Tibial artery (tissue), 4 donors: Measurements from ENCODE around the gene RBM17.
A peak's percentile ranks its signal among the peaks of the same experiment; 100 is the strongest.

ENCODE experiments used
- DNase-seq, 2 donors: peaks; one replicate each; pipeline ENCODE4 v3.0.0-alpha.2; 2019
- H3K27ac ChIP-seq, 2 donors: fragments of 200-600 bp; sonication (generic) in 1 of 2; 1 replicate in 1 of 2; 2 replicates in 1 of 2; pipeline ENCODE4 v1.5.1; 2018 to 2019; ENCODE audit warnings: mild to moderate bottlenecking in 1 of 2
- H3K27me3 ChIP-seq, 2 donors: fragments of 200-600 bp; sonication (generic) in 1 of 2; one replicate each; pipeline versions ENCODE4 v1.5.1 to v1.6.0; 2016 to 2019
- H3K36me3 ChIP-seq, 3 donors: fragments of 200-600 bp; sonication (generic) in 2 of 3; one replicate each; pipeline ENCODE4 v1.5.1; 2016 to 2019; ENCODE audit warnings: mild to moderate bottlenecking in 2 of 3
- H3K4me1 ChIP-seq, 4 donors: fragments of 200-600 bp; sonication (generic) in 2 of 4; 1 replicate in 3 of 4; 2 replicates in 1 of 4; pipeline ENCODE4 v1.5.1; 2016 to 2019
- H3K4me3 ChIP-seq, 2 donors: fragments of 200-600 bp; sonication (generic) in 1 of 2; 1 replicate in 1 of 2; 2 replicates in 1 of 2; pipeline ENCODE4 v1.5.1; 2018 to 2019; ENCODE audit warnings: mild to moderate bottlenecking in 2 of 2
- H3K9me3 ChIP-seq, 3 donors: fragments of 200-600 bp; sonication (generic) in 1 of 3; one replicate each; pipeline ENCODE4 v1.5.1; 2016 to 2019
- intact Hi-C: fragments of 100-400 bp; cut with DNase I; formaldehyde crosslinking; loops from one replicate; pipeline ENCODE4 v1.15.0; 2023; ENCODE audit warnings: low total_unique reads
- TF ChIP-seq, protein P1 (sequence below), 2 experiments: fragments of 200-600 bp in 1 of 2; fragments of 450-650 bp in 1 of 2; IDR thresholded peaks; one replicate each; pipeline ENCODE4 v1.5.1; 2017 to 2019; ENCODE audit warnings: antibody characterized with exemption in 2 of 2, mild to moderate bottlenecking in 1 of 2, moderate library complexity in 1 of 2

RBM17 gene

DNA sequence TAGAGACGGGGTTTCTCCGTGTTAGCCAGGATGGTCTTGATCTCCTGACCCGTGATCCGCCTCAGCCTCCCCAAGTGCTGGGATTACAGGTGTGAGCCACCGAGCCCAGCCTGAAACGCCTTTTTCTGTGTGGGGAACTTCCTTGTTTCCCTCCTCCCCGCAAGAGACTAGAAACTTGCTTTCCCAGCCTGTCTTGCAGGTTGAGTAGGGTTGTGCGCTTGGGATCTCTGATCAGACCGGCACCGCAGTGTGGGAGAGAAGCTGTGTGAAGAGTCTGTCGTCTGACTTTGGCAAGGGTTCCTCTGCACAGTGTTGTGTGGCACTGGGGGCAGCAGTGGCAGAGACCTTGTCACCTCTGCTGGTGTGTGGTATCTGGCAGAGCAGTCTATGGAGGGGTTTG is 28.9 kb downstream of the RBM17 start:
- H3K4me3 ChIP-seq: no peak overlapping the region
- peaks cover 22 to 41% (median 28%) of the 10 kb centered on the region in 3 donors for H3K36me3 ChIP-seq
- no peaks in the 10 kb centered on the region for H3K9me3 ChIP-seq
- H3K4me1 ChIP-seq: peaks cover 0 to 14% (median 0%) of the 10 kb centered on the region in 4 donors
- intact Hi-C loops: no loop called here
- DNase-seq: no peak
- no peaks in the 10 kb centered on the region for H3K27me3 ChIP-seq
- no peak overlapping the region for H3K27ac ChIP-seq
- TF ChIP-seq, protein P1, sequence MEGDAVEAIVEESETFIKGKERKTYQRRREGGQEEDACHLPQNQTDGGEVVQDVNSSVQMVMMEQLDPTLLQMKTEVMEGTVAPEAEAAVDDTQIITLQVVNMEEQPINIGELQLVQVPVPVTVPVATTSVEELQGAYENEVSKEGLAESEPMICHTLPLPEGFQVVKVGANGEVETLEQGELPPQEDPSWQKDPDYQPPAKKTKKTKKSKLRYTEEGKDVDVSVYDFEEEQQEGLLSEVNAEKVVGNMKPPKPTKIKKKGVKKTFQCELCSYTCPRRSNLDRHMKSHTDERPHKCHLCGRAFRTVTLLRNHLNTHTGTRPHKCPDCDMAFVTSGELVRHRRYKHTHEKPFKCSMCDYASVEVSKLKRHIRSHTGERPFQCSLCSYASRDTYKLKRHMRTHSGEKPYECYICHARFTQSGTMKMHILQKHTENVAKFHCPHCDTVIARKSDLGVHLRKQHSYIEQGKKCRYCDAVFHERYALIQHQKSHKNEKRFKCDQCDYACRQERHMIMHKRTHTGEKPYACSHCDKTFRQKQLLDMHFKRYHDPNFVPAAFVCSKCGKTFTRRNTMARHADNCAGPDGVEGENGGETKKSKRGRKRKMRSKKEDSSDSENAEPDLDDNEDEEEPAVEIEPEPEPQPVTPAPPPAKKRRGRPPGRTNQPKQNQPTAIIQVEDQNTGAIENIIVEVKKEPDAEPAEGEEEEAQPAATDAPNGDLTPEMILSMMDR (IDR thresholded peaks at IDR 0.05): no peak

DNA sequence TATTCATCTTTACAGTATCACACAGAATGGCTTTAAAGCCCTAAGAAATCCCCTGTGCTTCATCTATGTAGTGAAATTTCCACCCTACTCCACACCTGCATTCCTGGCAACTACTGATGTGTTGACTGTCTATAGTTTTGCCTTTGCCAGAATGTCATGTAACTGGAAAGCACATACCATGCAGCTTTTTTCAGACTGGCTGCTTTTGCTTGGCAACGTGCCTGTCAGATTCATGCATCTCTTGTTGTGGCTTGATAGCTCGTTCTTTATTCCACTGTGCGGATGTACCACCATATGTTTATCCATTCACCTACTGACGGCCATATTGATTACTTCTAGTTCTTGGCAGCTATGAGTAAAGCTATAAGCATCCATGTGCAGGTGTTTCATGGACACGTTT is 30.6 kb downstream of the RBM17 start:
- Histone ChIP-seq H3K27ac (no peak overlapping the region), H3K9me3 (no peaks in the 10 kb centered on the region), H3K4me1 (peaks cover 0 to 20% (median 1%) of the 10 kb centered on the region in 4 donors), H3K36me3 (peaks cover 10 to 24% (median 11%) of the 10 kb centered on the region in 3 donors), H3K27me3 (no peaks in the 10 kb centered on the region), H3K4me3 (no peak overlapping the region)
- DNase-seq: no peak
- intact Hi-C loops: no loop called here
- TF ChIP-seq, protein P1 (IDR thresholded peaks at IDR 0.05): no peak

DNA sequence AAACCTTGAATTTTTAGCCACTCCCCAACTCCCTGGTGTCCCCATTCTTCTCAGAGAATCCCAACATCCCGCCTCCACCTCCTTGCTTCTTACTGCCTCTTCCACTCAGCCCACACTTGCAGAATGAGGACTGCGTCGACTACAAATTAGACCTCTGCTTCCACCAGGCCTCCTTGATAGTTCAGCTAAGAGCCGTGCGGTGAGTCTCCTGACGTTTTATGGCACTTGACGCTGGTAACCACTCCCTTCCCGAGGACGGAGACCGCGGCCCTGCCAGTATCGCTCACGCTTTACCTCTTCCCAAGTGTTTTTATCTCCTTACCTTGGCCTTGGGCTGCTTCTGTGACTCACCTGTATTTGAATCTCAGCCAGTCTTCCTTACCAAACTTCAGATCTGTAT is 31.1 kb downstream of the RBM17 start:
- no peak for DNase-seq
- intact Hi-C loops: no loop called here
- Histone ChIP-seq H3K4me3 (no peak overlapping the region), H3K27ac (no peak overlapping the region), H3K36me3 (peaks cover 6 to 19% (median 6%) of the 10 kb centered on the region in 3 donors), H3K27me3 (no peaks in the 10 kb centered on the region), H3K4me1 (peaks cover 0 to 20% (median 3%) of the 10 kb centered on the region in 4 donors), H3K9me3 (no peaks in the 10 kb centered on the region)
- TF ChIP-seq, protein P1 (IDR thresholded peaks at IDR 0.05): no peak

DNA sequence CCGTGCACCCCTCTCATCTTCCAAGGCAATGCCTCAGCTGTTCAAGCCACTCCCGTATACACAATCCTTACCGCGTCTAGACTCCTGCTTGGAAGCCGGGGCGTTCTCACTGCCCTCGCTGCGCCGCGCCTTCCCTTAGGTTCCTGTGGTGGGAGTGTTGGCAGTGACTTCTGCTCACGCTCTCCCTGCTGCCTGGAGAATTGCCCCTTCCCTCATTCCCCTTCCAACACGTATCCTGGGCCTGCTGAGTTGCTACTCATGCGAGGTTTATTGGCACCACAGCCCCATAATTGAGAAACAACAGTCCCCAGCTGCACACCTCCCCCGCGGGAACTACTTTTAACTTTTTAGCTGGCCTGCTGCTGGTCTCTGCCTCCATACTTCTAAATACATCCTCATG is 31.9 kb downstream of the RBM17 start:
- no peak overlapping the region for H3K27ac ChIP-seq
- no peak for DNase-seq
- intact Hi-C loops: no loop called here
- no peaks in the 10 kb centered on the region for H3K27me3 ChIP-seq
- H3K4me3 ChIP-seq: no peak overlapping the region
- TF ChIP-seq, protein P1 (IDR thresholded peaks at IDR 0.05): no peak
- no peaks in the 10 kb centered on the region for H3K9me3 ChIP-seq
- H3K36me3 ChIP-seq: peaks cover 0 to 17% (median 0%) of the 10 kb centered on the region in 3 donors
- peaks cover 0 to 21% (median 5%) of the 10 kb centered on the region in 4 donors for H3K4me1 ChIP-seq

DNA sequence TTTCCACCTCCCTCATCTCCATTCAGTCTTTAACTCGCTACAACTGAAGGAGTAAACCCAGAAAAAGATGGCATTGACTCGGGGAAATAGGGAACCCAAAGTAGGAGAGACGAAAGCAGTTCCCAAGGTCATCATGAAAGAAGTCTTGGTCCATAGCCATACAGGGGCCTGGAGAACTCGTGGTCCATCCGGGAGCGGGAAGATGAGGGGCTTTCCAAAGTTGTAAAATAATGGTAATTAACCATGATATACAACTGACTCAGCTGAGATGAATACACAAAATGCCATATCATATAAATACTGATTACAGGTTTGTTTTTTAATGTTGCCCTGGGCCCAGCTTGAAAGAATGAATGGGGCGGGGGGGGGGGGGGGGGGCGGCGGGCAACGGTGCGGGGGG is 32.3 kb downstream of the RBM17 start:
- intact Hi-C loops: no loop called here
- H3K27me3 ChIP-seq: no peaks in the 10 kb centered on the region
- H3K4me3 ChIP-seq: no peak overlapping the region
- H3K9me3 ChIP-seq: no peaks in the 10 kb centered on the region
- H3K27ac ChIP-seq: no peak overlapping the region
- H3K4me1 ChIP-seq: peaks cover 0 to 17% (median 5%) of the 10 kb centered on the region in 4 donors
- TF ChIP-seq, protein P1 (IDR thresholded peaks at IDR 0.05): no peak
- DNase-seq: no peak
- H3K36me3 ChIP-seq: peaks cover 0 to 15% (median 0%) of the 10 kb centered on the region in 3 donors

DNA sequence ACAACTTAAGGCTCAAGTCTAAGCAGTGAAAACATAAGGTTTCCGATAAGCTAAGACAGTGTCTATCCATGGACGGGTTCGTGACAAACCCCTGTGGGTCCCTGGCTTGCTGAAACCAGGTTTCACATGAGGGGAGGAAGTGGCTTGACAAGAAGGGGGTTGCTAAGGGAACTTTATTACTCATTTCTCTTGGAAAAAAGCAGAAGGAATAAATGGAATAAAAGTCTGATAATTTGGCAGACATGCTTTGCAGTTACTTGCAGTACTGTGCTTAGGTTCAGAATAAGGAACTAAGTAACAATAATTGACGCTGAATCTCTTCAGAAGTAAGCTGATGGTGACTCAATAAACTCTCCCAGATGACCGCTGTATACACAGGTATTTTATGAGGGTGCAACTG is 34.7 kb downstream of the RBM17 start:
- Histone ChIP-seq H3K4me3 (no peak overlapping the region), H3K9me3 (no peaks in the 10 kb centered on the region), H3K4me1 (peaks cover 0 to 17% (median 5%) of the 10 kb centered on the region in 4 donors), H3K27ac (peak overlapping the region in 1 of 2 donors; percentile 62), H3K27me3 (peaks cover 0 to 5% of the 10 kb centered on the region in 2 donors), H3K36me3 (no peaks in the 10 kb centered on the region)
- TF ChIP-seq, protein P1 (IDR thresholded peaks at IDR 0.05): no peak
- intact Hi-C loops: no loop called here
- no peak for DNase-seq
